GM10248 (cell line): Measurements from ENCODE around the gene VAV2.
A peak's percentile ranks its signal among the peaks of the same experiment; 100 is the strongest.

Source experiments
- CTCF ChIA-PET: fragments of 300-600 bp; sonication (Branson Sonifier 250); formaldehyde crosslinking; extraction: SDS; loops from one replicate; lab custom pipeline; 2021; ENCODE audit warnings: antibody characterized with exemption; lab: Yijun Ruan, JAX
- POLR2A ChIA-PET: fragments of 350-650 bp; sonication (Branson Sonifier 250); formaldehyde crosslinking; extraction: SDS; loops from one replicate; lab custom pipeline; 2020; ENCODE audit warnings: antibody characterized with exemption; lab: Yijun Ruan, JAX
- DNase-seq: peaks from one replicate; pipeline ENCODE4 v3.0.0; 2012; ENCODE audit errors: extremely low spot score
- CTCF ChIP-seq: IDR thresholded peaks from 2 replicates; pipeline ENCODE4 v1.5.1; 2012; ENCODE audit warnings: mild to moderate bottlenecking, low read depth; ENCODE audit errors: extremely low read depth, missing control alignments, control extremely low read depth

The VAV2 gene

GRCh38 chr9:133979273-133979920 lies 12.7 kb downstream of the VAV2 start:
- ChIA-PET CTCF (interaction anchor here (1.2 to 2.4 kb wide), 3 partner anchors 11 to 33 kb away, joined by 3 to 6 read pairs (median 4); no protein-coding TSS in a partner anchor), POLR2A (no interaction called here)
- peak; percentile 61 for DNase-seq
- TF ChIP-seq CTCF: no peak

GRCh38 chr9:133978899-133979272 lies 13.2 kb downstream of the VAV2 start:
- DNase-seq: no peak
- POLR2A ChIA-PET: no interaction called here
- CTCF ChIA-PET: interaction anchor here (1.2 to 1.8 kb wide), 2 partner anchors 11 to 32 kb away, joined by 3 to 4 read pairs; no protein-coding TSS in a partner anchor
- no peak for TF ChIP-seq CTCF

GRCh38 chr9:133978226-133978898 lies 13.8 kb downstream of the VAV2 start:
- no peak for DNase-seq
- ChIA-PET POLR2A (no interaction called here), CTCF (interaction anchor here (1.2 kb wide), 1 partner anchor 12 kb away, joined by 3 read pairs; no protein-coding TSS in a partner anchor)
- no peak for TF ChIP-seq CTCF

GRCh38 chr9:133977421-133978201 lies 14.5 kb downstream of the VAV2 start:
- no peak for TF ChIP-seq CTCF
- no peak for DNase-seq
- CTCF ChIA-PET: interaction anchor here (1.1 to 5.3 kb wide), 4 partner anchors 10 to 195 kb away, joined by 3 to 25 read pairs (median 4); no protein-coding TSS in a partner anchor
- POLR2A ChIA-PET: no interaction called here

GRCh38 chr9:133976887-133977286 lies 15.2 kb downstream of the VAV2 start:
- no peak for TF ChIP-seq CTCF
- ChIA-PET POLR2A (no interaction called here), CTCF (interaction anchor here (1.1 to 5.3 kb wide), 4 partner anchors 11 to 195 kb away, joined by 3 to 25 read pairs (median 4); no protein-coding TSS in a partner anchor)
- DNase-seq: no peak
